ENCODE measurements around the gene APOA5. TPM values are rescaled to one million over a fixed set of nuclear protein-coding genes. Genes with fewer than 3 reads are reported as not detected.

APOA5 gene
- total and polyA plus RNA-seq, 2 of the 13 experiments (the other 11 are each of a cell fraction or from before 2014, with no cell fraction given) = 44.0 to 49.1 TPM

GRCh38 chr11:116826751-116827431, 35.2 kb upstream of the APOA5 start (continued):
- no peak for TF ChIP-seq SNAPC5 (CRISPR knock-in tag; IDR thresholded peaks at IDR 0.05; ENCODE audit: borderline replicate concordance)
- TF ChIP-seq ZNF441 (CRISPR knock-in tag; IDR thresholded peaks at IDR 0.05; ENCODE audit: borderline replicate concordance) = peak; percentile 82; the same call in 1 of the 2 replicates
- TF ChIP-seq ZSCAN30 (CRISPR knock-in tag; IDR thresholded peaks at IDR 0.05) = no peak
- no peak for TF ChIP-seq ETS1 (CRISPR knock-in tag; IDR thresholded peaks at IDR 0.05)
- TF ChIP-seq, protein P1, sequence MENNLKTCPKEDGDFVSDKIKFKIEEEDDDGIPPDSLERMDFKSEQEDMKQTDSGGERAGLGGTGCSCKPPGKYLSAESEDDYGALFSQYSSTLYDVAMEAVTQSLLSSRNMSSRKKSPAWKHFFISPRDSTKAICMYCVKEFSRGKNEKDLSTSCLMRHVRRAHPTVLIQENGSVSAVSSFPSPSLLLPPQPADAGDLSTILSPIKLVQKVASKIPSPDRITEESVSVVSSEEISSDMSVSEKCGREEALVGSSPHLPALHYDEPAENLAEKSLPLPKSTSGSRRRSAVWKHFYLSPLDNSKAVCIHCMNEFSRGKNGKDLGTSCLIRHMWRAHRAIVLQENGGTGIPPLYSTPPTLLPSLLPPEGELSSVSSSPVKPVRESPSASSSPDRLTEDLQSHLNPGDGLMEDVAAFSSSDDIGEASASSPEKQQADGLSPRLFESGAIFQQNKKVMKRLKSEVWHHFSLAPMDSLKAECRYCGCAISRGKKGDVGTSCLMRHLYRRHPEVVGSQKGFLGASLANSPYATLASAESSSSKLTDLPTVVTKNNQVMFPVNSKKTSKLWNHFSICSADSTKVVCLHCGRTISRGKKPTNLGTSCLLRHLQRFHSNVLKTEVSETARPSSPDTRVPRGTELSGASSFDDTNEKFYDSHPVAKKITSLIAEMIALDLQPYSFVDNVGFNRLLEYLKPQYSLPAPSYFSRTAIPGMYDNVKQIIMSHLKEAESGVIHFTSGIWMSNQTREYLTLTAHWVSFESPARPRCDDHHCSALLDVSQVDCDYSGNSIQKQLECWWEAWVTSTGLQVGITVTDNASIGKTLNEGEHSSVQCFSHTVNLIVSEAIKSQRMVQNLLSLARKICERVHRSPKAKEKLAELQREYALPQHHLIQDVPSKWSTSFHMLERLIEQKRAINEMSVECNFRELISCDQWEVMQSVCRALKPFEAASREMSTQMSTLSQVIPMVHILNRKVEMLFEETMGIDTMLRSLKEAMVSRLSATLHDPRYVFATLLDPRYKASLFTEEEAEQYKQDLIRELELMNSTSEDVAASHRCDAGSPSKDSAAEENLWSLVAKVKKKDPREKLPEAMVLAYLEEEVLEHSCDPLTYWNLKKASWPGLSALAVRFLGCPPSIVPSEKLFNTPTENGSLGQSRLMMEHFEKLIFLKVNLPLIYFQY (CRISPR knock-in tag; IDR thresholded peaks at IDR 0.05; ENCODE audit: borderline replicate concordance) = peak; percentile 85
- peak; percentile 89 for TF ChIP-seq POGZ (CRISPR knock-in tag; IDR thresholded peaks at IDR 0.05)
- no peak; the same call in 1 of the 2 replicates for TF ChIP-seq ZNF564 (CRISPR knock-in tag; IDR thresholded peaks at IDR 0.05)
- TF ChIP-seq MAFG (CRISPR knock-in tag; IDR thresholded peaks at IDR 0.05) = no peak
- TF ChIP-seq BHLHE40 (IDR thresholded peaks at IDR 0.05; ENCODE audit: low read length) = peak; percentile 52; the same call in 1 of the 2 replicates
- no peak for TF ChIP-seq HNRNPK (IDR thresholded peaks at IDR 0.05; ENCODE audit: low read depth, low read length, poor library complexity, severe bottlenecking)
- no peak for TF ChIP-seq TBP (CRISPR knock-in tag; IDR thresholded peaks at IDR 0.05)
- TF ChIP-seq SUZ12 (IDR thresholded peaks at IDR 0.05; ENCODE audit: low read depth, low read length) = no peak
- TF ChIP-seq SNAPC2 (CRISPR knock-in tag; IDR thresholded peaks at IDR 0.05) = no peak
- no peak for TF ChIP-seq ZNF768 (CRISPR knock-in tag; IDR thresholded peaks at IDR 0.05)
- TF ChIP-seq GLI4 (CRISPR knock-in tag; IDR thresholded peaks at IDR 0.05; ENCODE audit: borderline replicate concordance) = no peak
- TF ChIP-seq ZNF709 (CRISPR knock-in tag; IDR thresholded peaks at IDR 0.05) = peak; percentile 39; the same call in 1 of the 2 replicates
- TF ChIP-seq, protein P2, sequence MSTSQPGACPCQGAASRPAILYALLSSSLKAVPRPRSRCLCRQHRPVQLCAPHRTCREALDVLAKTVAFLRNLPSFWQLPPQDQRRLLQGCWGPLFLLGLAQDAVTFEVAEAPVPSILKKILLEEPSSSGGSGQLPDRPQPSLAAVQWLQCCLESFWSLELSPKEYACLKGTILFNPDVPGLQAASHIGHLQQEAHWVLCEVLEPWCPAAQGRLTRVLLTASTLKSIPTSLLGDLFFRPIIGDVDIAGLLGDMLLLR (CRISPR knock-in tag; IDR thresholded peaks at IDR 0.05) = no peak
- no peak for TF ChIP-seq ARNT2 (CRISPR knock-in tag; IDR thresholded peaks at IDR 0.05; ENCODE audit: low read depth)
- TF ChIP-seq SNRNP70 (IDR thresholded peaks at IDR 0.05; ENCODE audit: low read depth, low read length) = no peak
- TF ChIP-seq NR1H2 (CRISPR knock-in tag; IDR thresholded peaks at IDR 0.05; ENCODE audit: borderline replicate concordance, low read depth) = no peak
- no peak for TF ChIP-seq TBX3 (IDR thresholded peaks at IDR 0.05; ENCODE audit: borderline replicate concordance)
- TF ChIP-seq, protein P3, sequence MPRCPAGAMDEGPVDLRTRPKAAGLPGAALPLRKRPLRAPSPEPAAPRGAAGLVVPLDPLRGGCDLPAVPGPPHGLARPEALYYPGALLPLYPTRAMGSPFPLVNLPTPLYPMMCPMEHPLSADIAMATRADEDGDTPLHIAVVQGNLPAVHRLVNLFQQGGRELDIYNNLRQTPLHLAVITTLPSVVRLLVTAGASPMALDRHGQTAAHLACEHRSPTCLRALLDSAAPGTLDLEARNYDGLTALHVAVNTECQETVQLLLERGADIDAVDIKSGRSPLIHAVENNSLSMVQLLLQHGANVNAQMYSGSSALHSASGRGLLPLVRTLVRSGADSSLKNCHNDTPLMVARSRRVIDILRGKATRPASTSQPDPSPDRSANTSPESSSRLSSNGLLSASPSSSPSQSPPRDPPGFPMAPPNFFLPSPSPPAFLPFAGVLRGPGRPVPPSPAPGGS (CRISPR knock-in tag; IDR thresholded peaks at IDR 0.05) = peak; percentile 85; the same call in 1 of the 2 replicates
- TF ChIP-seq TOE1 (CRISPR knock-in tag; IDR thresholded peaks at IDR 0.05) = peak; percentile 84; the same call in 1 of the 2 replicates

Data from HepG2 (cell line).